ENCODE data around the gene SLC48A1.
"Not testable (repeated sequence)": the region's sequence is repeated elsewhere in the genome, so short reads cannot be mapped to it uniquely, and the experiment has no call there.

The SLC48A1 gene

DNA sequence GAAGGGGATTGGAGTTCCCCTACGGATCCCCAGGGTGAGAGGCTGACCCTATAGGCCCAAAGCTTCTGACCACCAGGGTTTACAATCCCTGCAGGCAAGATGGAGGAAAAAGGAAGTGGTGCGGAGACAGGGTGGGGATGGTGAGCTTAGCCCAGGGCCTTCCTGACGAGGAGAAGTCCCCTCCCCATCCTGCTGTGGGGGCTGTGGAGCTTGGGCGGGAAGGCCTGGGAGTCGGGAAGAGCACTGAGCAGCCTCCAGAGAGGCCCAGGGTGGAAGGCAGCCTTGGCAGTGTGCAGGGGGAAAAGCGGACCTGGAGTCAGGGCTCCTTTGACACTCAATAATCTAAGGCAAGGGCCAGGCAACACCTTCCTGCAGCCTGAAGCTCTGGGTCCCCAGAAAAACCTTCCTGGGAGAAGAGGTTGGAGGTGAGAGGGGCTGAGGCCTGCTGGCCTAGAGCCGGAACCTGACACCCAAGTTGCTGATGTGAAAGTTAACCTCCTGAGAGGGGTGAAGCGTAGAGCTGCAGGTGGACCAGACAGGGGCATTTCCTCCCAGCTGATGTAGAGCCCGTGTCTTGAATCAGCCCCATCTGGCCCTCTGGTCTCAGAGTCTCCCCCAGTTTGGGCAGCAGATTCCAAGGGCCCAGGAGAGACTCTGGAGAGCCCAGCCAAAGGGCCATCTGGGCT, 40.6 kb downstream of the SLC48A1 start:
- peak; percentile 50 to 65 for DNase-seq
- peaks cover 85% of the 10 kb centered on the region for H3K4me1 Mint-ChIP-seq
- H3K9me3 Mint-ChIP-seq = peaks cover 6 to 7% of the 10 kb centered on the region in 2 donors
- H3K4me3 Mint-ChIP-seq = peak overlapping the region; percentile 90 to 95
- ATAC-seq = peak; percentile 23
- H3K27me3 Mint-ChIP-seq = no peaks in the 10 kb centered on the region
- peak overlapping the region; percentile 96 to 99 for H3K27ac Mint-ChIP-seq

DNA sequence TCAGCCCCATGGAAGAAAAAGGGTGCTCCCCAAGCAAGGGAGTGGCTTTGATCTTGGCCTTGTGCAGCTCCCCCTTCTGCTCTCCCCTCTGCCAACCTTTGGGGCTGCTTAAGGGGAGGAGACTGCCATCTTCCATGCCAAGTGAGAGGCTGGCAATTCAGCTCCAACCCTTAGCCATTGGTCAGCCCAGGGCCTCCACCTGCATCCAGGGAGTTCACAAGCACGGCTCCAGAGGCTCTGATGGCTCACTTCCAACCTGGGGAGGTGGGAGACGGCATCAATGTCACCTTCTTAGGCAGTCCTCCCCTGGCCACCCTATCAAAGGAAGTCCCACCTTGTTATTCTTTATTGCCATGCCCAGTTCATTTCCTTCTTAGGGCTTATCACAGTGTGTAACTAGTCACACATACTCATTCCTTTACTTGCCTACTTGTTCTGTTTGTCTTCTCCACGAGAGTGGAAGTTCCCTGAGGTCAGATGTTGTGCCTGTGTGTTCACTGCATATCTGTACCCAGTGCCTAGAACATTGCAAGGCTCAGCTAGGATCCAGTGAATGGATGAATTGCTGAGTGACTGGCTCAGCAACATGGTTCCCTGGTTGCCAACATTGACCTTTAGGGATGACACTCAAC, 41.6 kb downstream of the SLC48A1 start:
- Mint-ChIP-seq H3K27me3 (no peaks in the 10 kb centered on the region), H3K27ac (peak overlapping the region; percentile 96 to 99), H3K4me1 (peaks cover 75% of the 10 kb centered on the region), H3K4me3 (peak overlapping the region; percentile 90 to 95), H3K9me3 (peaks cover 6 to 7% of the 10 kb centered on the region in 2 donors)
- DNase-seq = peak in 1 of 2 donors; percentile 41
- peak; percentile 25 for ATAC-seq

DNA sequence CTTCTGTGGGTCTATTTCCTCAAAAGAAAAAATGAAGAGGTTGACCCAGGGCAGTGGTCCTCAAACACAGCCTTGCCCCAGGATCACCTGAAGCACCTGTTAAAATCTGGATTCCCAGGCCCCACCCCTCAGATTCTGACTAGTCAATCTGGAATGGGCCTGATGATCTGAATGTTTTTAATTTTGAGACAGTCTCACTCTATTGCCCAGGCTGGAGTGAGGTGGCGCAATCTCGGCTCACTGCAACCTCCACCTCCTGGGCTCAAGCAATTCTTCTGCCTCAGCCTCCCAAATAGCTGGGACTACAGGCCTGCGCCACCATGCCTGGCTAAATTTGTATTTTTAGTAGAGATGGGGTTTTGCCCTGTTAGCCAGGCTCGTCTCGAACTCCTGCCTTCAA, 42.4 kb downstream of the SLC48A1 start:
- H3K27me3 Mint-ChIP-seq, DNase-seq, ATAC-seq, H3K9me3 Mint-ChIP-seq: not testable (repeated sequence)
- Mint-ChIP-seq H3K4me1 (peaks cover 70% of the 10 kb centered on the region), H3K4me3 (peak overlapping the region; percentile 90 to 95), H3K27ac (peak overlapping the region; percentile 47 to 93)

DNA sequence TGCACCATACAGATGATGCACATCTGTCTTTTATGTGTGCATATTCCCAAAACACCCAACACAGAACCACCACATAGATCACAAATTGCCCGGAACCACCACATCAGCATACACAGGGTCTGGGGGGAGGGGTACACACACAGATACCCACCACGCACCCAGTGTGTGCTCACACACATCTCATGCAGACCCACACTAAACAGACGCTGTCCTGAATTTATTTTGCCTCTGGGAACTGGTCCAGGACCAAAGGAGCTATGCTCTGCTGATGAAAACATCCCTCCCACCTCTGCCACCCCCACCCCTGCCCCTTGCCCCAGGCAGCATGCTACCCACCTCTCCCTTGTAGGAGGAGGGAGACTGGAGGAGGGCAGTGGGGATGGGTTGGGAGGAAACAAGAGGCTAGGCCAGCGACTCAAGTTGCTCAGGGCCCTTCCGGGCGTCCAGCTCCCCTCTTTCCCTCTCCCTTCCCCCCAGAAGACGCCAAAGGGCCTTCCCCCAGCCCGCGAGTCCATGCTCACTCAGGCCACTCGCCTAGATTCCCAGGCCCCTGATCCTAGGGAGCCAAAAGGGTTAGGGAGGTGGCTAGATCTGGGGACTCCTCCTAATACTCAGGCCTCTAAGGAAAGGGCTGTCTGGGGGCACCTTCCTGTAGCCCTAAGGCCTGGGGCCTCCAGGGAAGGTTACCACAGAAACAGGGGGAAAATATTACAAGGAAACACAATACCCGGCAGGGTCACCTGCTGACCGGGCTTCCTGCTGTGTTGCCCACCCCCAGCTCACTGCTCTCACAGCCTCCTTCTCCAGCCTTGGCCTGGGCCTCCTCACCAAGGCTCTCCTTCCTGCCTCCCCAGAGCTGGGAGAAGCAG, 43.6 kb downstream of the SLC48A1 start:
- no peak for ATAC-seq
- Mint-ChIP-seq H3K4me1 (peaks cover 70% of the 10 kb centered on the region), H3K9me3 (peaks cover 6 to 7% of the 10 kb centered on the region in 2 donors), H3K27ac (peak overlapping the region; percentile 96 to 98), H3K4me3 (peak overlapping the region; percentile 90 to 95), H3K27me3 (no peaks in the 10 kb centered on the region)
- no peak for DNase-seq

DNA sequence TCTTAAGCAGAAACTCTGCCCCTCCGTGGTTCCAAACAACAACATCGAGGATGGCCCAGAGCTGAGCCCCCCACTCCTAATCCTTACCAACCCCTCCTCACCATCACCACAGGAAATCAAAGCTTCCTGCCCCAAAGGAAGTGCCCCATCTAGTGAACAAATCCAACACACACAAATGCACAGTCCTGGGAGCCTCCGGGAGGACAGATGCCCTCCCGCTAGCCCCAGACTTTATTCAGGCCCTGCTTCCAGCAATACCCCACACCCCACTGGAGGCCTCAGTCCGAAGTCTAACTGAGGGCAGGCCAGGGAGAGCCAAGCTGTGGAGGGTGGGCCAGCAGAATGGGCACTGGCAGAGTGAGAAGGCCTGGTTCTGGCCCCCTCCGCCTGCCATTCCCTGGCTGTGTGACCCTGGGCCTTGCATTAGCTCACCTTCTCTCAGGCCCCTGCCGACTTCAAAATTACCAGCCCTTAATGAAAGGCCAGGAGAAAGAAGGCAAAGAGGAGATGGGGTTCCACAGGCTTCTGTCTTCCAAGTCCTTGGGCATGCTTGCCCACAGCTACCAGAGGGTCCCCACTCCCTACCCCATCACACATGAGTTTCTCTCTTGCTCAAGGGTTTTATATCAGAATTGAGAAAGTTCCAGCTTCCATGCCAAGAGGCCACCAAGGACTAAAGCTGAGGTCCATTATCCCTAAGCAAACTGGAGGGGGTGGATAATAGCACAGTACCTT, 44.4 kb downstream of the SLC48A1 start:
- DNase-seq = no peak
- Mint-ChIP-seq H3K4me3 (peak overlapping the region; percentile 90 to 95), H3K27ac (peak overlapping the region; percentile 98), H3K9me3 (peaks cover 6 to 7% of the 10 kb centered on the region in 2 donors), H3K4me1 (peaks cover 70% of the 10 kb centered on the region), H3K27me3 (no peaks in the 10 kb centered on the region)
- ATAC-seq = no peak

DNA sequence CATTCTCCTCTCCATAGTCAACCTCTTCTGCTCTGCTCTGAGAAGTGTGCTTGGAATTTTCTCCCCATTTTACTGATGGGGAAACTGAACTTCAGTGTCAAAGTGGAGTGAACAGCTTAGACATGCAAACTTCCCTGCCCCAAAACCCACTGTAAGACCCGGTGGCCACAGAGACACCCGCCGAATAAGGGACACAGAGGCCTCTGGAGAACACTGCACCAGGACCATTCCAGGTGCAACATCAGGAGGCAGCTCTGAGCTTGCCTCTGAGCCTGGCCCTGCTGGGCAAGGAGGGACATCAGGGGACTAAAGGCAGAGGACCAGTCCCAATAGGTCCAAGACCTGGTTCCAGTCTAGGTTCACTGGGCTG, 45.0 kb downstream of the SLC48A1 start:
- H3K4me1 Mint-ChIP-seq = peaks cover 74% of the 10 kb centered on the region
- H3K27me3 Mint-ChIP-seq = no peaks in the 10 kb centered on the region
- no peak for ATAC-seq
- no peak for DNase-seq
- H3K9me3 Mint-ChIP-seq = peaks cover 6 to 7% of the 10 kb centered on the region in 2 donors
- H3K27ac Mint-ChIP-seq = peak overlapping the region; percentile 98
- peak overlapping the region; percentile 90 to 95 for H3K4me3 Mint-ChIP-seq

DNA sequence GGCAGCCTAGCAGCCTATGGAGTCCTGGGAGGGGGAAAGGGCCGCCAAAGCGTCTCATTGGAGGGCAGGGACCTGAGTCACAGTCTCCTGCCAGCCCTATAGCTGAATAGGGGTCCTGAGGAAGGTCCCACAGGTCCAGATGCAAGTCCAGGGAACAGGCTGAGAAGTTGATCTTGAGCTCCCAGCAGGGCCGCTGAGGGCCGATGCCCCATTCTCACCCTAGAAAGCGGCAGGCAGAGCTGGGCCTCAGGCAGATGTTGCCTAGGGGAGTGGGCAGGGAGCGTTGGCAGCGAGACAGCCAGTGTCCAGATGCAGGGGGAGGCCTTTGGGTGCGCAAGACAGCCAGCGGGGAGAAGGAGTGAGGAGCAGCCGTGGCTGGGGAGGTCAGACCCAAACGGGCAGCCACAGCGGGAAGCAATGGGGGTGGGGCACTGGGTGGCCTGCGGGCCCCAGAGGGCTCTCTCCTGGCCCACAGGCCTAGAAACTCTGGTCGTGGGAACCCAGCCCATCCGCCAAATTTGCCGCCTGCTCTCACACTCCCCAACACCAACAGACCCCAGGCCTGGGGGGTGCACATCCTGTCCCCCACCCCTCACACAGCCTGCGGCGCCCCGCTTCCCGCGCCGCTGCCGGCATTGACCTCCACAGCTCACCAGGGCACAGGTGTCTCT, 45.6 kb downstream of the SLC48A1 start:
- H3K9me3 Mint-ChIP-seq = peaks cover 6 to 7% of the 10 kb centered on the region in 2 donors
- H3K4me3 Mint-ChIP-seq = peak overlapping the region; percentile 90 to 95
- no peaks in the 10 kb centered on the region for H3K27me3 Mint-ChIP-seq
- H3K27ac Mint-ChIP-seq = peak overlapping the region; percentile 98
- ATAC-seq (peak; percentile 21), DNase-seq (peak; percentile 57 to 67)
- H3K4me1 Mint-ChIP-seq = peaks cover 74% of the 10 kb centered on the region

DNA sequence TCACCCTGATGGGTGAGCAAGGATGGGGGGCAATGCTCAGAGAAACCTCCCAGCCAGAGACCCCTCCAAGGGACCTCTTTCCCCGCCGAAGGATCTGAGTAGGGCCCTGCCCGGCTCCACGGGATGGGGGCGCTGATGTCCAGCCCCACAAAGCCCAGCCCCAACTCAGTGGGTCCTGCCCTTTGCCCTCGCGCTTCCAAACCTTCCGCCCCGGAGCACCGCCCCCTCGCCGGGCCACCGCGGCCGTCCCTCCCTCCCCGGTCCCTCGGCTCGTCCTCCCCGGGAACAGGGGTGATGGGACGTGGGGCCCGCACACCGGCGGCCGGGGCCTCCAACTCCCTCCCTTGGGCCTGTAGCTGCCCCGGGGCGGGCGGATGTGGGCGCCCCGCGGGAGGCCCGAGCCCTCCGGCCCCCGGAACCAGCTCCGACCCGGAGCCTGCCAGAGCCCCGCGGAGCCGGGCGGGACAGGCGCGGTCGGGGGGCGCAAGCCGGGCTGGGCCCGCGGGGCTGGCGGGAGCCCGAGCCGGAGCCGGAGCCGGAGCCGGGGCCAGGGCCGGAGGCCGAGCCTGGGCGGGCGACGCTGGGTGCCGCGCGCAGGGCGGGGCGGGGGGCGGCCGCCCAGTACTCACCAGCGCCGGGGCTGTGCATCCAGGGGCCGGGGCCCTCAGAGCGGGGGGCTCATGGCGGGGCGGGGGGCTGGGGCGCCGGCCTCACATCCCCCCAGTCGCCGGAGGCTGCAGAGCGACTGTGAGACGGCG, 46.3 kb downstream of the SLC48A1 start:
- Mint-ChIP-seq H3K9me3 (peaks cover 6 to 7% of the 10 kb centered on the region in 2 donors), H3K4me3 (peak overlapping the region; percentile 90 to 95), H3K27ac (peak overlapping the region; percentile 98), H3K4me1 (peaks cover 74% of the 10 kb centered on the region), H3K27me3 (no peaks in the 10 kb centered on the region)
- ATAC-seq (peak; percentile 35), DNase-seq (no peak)

DNA sequence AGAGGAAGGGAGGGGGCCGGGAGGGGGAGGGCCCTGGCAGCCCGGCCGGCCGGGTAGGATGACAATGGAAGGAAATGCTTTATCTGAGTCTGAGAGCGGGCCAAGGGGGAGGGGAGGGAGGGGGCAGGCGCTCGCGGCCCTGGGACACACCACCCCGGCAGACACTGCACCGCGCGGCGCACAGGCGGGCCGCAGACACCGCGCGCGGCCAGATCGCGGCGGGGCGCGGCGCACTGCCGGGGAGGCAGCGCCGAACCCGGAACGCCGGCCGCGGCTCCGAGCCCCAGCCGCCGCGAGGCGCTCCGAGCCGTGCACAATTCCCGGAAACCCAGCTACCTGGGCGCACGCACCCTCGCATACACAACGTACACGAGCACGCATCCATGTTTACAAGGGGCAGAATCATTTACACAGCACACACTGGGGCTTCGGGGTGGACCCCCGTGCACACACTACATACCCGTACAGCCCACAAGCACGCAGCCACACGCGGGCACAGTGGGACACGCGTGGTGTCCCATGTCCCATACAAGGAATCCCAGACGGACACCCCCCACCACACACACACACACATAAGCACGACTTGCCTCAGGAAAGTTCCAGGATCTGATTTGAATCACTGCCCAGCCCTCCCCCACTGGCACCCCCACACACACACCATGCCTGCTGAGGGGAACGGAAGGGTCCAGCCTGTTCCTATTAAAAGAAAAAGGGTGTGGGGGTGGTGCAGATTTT, 47.0 kb downstream of the SLC48A1 start, which contains the start of gene HDAC7:
Gene HDAC7, minus strand, starts transcription at position 8 of the 735 bp plus-strand sequence. CDS start 118 bp downstream, outside the sequence.
- peak; percentile 66 for ATAC-seq
- Mint-ChIP-seq H3K27ac (peak within 1 kb of the TSS; percentile 98), H3K4me3 (peak within 1 kb of the TSS; percentile 90 to 95), H3K4me1 (peaks cover 74% of the 10 kb centered on the region), H3K9me3 (peaks cover under 1 to 2% of the 10 kb centered on the region in 2 donors), H3K27me3 (no peaks in the 10 kb centered on the region)
- peak; percentile 52 to 69 for DNase-seq

DNA sequence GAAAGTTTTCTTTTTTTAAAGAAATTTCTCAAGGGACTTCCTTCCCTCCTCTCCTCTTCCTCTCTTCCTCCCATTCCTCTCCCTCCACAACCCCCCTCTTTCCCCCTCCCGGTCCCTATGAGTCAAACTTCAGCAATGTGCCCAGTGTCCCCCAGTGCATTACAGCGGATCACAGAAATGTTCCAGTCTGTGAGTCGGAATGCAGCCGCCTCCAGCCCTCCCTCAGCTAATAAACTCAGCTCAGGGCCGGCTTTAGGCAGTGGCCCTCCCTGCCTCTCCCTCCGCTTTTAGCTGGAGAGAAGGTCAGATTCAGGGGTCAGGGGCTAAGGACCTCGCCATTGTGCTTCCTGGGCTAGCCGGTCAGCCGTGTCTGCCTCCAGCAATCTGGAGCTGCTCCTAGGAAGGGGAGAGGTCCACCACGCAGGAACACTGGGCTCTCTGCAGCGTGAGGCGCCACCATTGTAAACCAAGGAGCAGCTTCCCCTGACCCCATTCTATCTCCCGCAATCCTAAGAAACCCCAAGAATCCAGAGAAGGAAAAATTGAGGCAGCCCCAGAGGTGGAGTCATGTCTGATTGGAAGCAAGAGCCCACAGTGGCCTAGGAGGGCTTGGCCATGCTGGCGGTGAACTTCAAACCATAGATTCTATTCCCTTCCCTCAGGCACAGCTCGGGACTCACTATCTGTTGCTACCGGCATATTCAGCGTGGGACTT, 47.8 kb downstream of the SLC48A1 start:
- Mint-ChIP-seq H3K9me3 (no peaks in the 10 kb centered on the region), H3K4me1 (peaks cover 74% of the 10 kb centered on the region), H3K27me3 (no peaks in the 10 kb centered on the region), H3K27ac (peak overlapping the region; percentile 95 to 96), H3K4me3 (peak overlapping the region; percentile 84 to 89)
- DNase-seq = no peak
- ATAC-seq = no peak

DNA sequence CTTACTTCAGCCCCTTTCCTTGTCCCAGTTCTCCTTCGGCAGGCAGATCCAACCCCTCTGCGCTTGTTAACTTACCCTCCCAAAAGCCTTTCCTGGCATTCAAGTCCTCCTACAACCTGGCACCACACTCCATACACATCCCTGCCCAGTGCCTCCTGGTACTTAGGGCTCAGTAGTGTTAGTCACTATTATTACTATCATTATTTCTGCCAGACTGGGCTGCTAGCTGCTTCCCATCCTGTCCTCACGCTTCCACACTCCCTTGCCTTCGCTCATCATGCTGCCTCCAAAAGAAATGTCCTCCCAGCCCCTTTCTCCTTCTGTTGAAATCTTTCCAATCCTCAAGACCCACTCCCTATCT, 48.3 kb downstream of the SLC48A1 start:
- H3K27ac Mint-ChIP-seq = peak overlapping the region in 1 of 2 donors; percentile 96
- DNase-seq = no peak
- no peaks in the 10 kb centered on the region for H3K27me3 Mint-ChIP-seq
- peaks cover 74% of the 10 kb centered on the region for H3K4me1 Mint-ChIP-seq
- ATAC-seq = no peak
- no peaks in the 10 kb centered on the region for H3K9me3 Mint-ChIP-seq
- H3K4me3 Mint-ChIP-seq = peak overlapping the region; percentile 84 to 89

DNA sequence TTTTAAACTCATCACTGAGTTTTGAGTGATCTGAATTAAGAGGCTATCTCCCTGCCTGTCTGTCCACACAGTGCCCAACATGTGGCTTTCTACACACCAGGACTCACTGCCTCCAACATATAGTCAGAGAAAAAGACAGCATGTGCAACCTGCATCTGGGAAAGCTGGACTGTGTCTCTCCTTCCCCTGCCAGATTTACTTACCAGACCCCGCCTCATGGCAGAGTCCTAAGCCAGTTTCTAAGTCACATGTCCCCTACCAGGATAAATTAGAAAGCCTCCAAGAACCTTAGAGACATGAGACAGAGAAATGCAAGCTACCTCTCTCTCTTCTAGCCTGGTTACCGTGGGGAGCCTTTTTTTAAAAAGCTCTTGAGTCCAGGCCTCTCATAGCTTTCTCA, 49.4 kb downstream of the SLC48A1 start:
- H3K9me3 Mint-ChIP-seq = no peaks in the 10 kb centered on the region
- peak overlapping the region in 1 of 2 donors; percentile 2 for H3K27ac Mint-ChIP-seq
- H3K4me3 Mint-ChIP-seq = no peak overlapping the region
- ATAC-seq (no peak), DNase-seq (no peak)
- H3K4me1 Mint-ChIP-seq = peaks cover 74% of the 10 kb centered on the region
- no peaks in the 10 kb centered on the region for H3K27me3 Mint-ChIP-seq

DNA sequence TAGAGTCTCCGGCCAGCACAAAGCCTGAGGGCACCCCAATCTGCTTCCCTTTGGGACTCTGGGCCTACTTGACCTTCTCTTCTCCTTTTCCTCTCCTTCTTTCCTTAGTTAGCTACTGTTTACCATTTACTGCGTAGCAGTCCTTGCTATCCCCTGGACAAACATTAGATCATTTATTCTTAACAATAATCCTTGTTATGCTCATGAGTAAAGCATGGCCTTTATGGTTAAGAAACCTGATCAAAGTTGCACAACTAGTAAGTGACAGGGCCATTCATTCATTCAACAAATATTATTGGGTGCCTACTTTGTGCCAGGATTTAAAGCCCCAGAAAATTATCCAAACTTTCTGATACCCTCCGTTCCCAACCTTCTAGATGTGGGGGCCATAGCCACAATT, 49.8 kb downstream of the SLC48A1 start:
- Mint-ChIP-seq H3K9me3 (no peaks in the 10 kb centered on the region), H3K27ac (peak overlapping the region in 1 of 2 donors; percentile 84), H3K27me3 (no peaks in the 10 kb centered on the region), H3K4me1 (peaks cover 75% of the 10 kb centered on the region), H3K4me3 (no peak overlapping the region)
- ATAC-seq = no peak
- no peak for DNase-seq
